ENCODE data around the gene INPP5E. TPM values are rescaled to one million over a fixed set of nuclear protein-coding genes. Genes with fewer than 3 reads are reported as not detected.

The INPP5E gene
- total and polyA plus RNA-seq, 2 experiments from 2014 or later, result 5.8 to 13.4 TPM

GRCh38 chr9:136430588-136431234 lies 8.9 kb downstream of the INPP5E start:
- no peak overlapping the region for H3K27ac Mint-ChIP-seq
- no peaks in the 10 kb centered on the region for H3K4me1 Mint-ChIP-seq
- H3K4me3 Mint-ChIP-seq, result no peak overlapping the region
- Histone ChIP-seq H3K9me2 (ENCODE audit: insufficient read depth) (no peaks in the 10 kb centered on the region), H3K36me3 (ENCODE audit: insufficient read depth) (no peaks in the 10 kb centered on the region), H3K27ac (ENCODE audit: low read depth) (no peak overlapping the region), H3K4me3 (no peak overlapping the region), H3K79me2 (replicated peaks; ENCODE audit: insufficient read depth) (peaks cover 3% of the 10 kb centered on the region; the same call in 1 of the 2 replicates), H2AFZ (no peak overlapping the region), H3K4me1 (ENCODE audit: insufficient read depth) (no peaks in the 10 kb centered on the region), H3K4me2 (no peak overlapping the region), H4K20me1 (replicated peaks; ENCODE audit: insufficient read depth) (no peaks in the 10 kb centered on the region; the same call in 1 of the 2 replicates), H3F3A (replicated peaks; ENCODE audit: low read depth) (no peaks in the 10 kb centered on the region), H3K27me3 (ENCODE audit: insufficient read depth) (no peaks in the 10 kb centered on the region)
- TF ChIP-seq EZH2 (IDR thresholded peaks at IDR 0.05; ENCODE audit: low read depth, unreplicated experiment), result no peak
- H3K36me3 Mint-ChIP-seq (ENCODE audit: low read depth), result peaks cover 12% of the 10 kb centered on the region; the same call in 2 of the 3 replicates
- ATAC-seq (no peak), DNase-seq (ENCODE audit: low spot score) (no peak)
- peaks cover 5% of the 10 kb centered on the region for H3K27me3 Mint-ChIP-seq (ENCODE audit: insufficient read depth, low read depth, poor library complexity)
- no peaks in the 10 kb centered on the region for H3K9me3 Mint-ChIP-seq

GRCh38 chr9:136429683-136430491 lies 9.8 kb downstream of the INPP5E start:
- no peak overlapping the region for H2AFZ ChIP-seq
- no peak overlapping the region for H3K4me3 ChIP-seq
- no peaks in the 10 kb centered on the region; the same call in 1 of the 2 replicates for H4K20me1 ChIP-seq (replicated peaks; ENCODE audit: insufficient read depth)
- H3K27ac ChIP-seq (ENCODE audit: low read depth), result no peak overlapping the region
- H3K4me1 ChIP-seq (ENCODE audit: insufficient read depth), result no peaks in the 10 kb centered on the region
- ATAC-seq, result no peak
- no peaks in the 10 kb centered on the region for H3F3A ChIP-seq (replicated peaks; ENCODE audit: low read depth)
- Mint-ChIP-seq H3K4me3 (no peak overlapping the region), H3K27ac (no peak overlapping the region), H3K36me3 (ENCODE audit: low read depth) (peaks cover 19% of the 10 kb centered on the region; the same call in 2 of the 3 replicates), H3K27me3 (ENCODE audit: insufficient read depth, low read depth, poor library complexity) (peaks cover 5% of the 10 kb centered on the region), H3K4me1 (no peaks in the 10 kb centered on the region), H3K9me3 (no peaks in the 10 kb centered on the region)
- H3K4me2 ChIP-seq, result no peak overlapping the region
- no peaks in the 10 kb centered on the region for H3K27me3 ChIP-seq (ENCODE audit: insufficient read depth)
- no peaks in the 10 kb centered on the region for H3K9me2 ChIP-seq (ENCODE audit: insufficient read depth)
- peak; percentile 24 for DNase-seq (ENCODE audit: low spot score)
- H3K79me2 ChIP-seq (replicated peaks; ENCODE audit: insufficient read depth), result no peaks in the 10 kb centered on the region
- H3K36me3 ChIP-seq (ENCODE audit: insufficient read depth), result no peaks in the 10 kb centered on the region
- no peak for TF ChIP-seq CREB1 (CRISPR knock-in tag; IDR thresholded peaks at IDR 0.05; ENCODE audit: low read depth)
- no peak for TF ChIP-seq STAT1 (IDR thresholded peaks at IDR 0.05; ENCODE audit: unreplicated experiment)
- TF ChIP-seq EZH2phosphoT487 (IDR thresholded peaks at IDR 0.05; ENCODE audit: unreplicated experiment), result no peak
- TF ChIP-seq EZH2 (IDR thresholded peaks at IDR 0.05; ENCODE audit: low read depth, unreplicated experiment), result no peak
- no peak for TF ChIP-seq JUNB (IDR thresholded peaks at IDR 0.05; ENCODE audit: unreplicated experiment)
- TF ChIP-seq REST (IDR thresholded peaks at IDR 0.05; ENCODE audit: unreplicated experiment), result no peak
- TF ChIP-seq ZNF462 (CRISPR knock-in tag; IDR thresholded peaks at IDR 0.05), result no peak
